Tibial artery (tissue), 4 donors: ENCODE data around the gene CDH22.

Experiments
- DNase-seq, 2 donors: peaks; one replicate each; pipeline ENCODE4 v3.0.0-alpha.2; 2019
- H3K27ac ChIP-seq, 2 donors: fragments of 200-600 bp; sonication (generic) in 1 of 2; 1 replicate in 1 of 2; 2 replicates in 1 of 2; pipeline ENCODE4 v1.5.1; 2018 to 2019; ENCODE audit warnings: mild to moderate bottlenecking in 1 of 2
- H3K27me3 ChIP-seq, 2 donors: fragments of 200-600 bp; sonication (generic) in 1 of 2; one replicate each; pipeline versions ENCODE4 v1.5.1 to v1.6.0; 2016 to 2019
- H3K36me3 ChIP-seq, 3 donors: fragments of 200-600 bp; sonication (generic) in 2 of 3; one replicate each; pipeline ENCODE4 v1.5.1; 2016 to 2019; ENCODE audit warnings: mild to moderate bottlenecking in 2 of 3
- H3K4me1 ChIP-seq, 4 donors: fragments of 200-600 bp; sonication (generic) in 2 of 4; 1 replicate in 3 of 4; 2 replicates in 1 of 4; pipeline ENCODE4 v1.5.1; 2016 to 2019
- H3K4me3 ChIP-seq, 2 donors: fragments of 200-600 bp; sonication (generic) in 1 of 2; 1 replicate in 1 of 2; 2 replicates in 1 of 2; pipeline ENCODE4 v1.5.1; 2018 to 2019; ENCODE audit warnings: mild to moderate bottlenecking in 2 of 2
- H3K9me3 ChIP-seq, 3 donors: fragments of 200-600 bp; sonication (generic) in 1 of 3; one replicate each; pipeline ENCODE4 v1.5.1; 2016 to 2019
- intact Hi-C: fragments of 100-400 bp; cut with DNase I; formaldehyde crosslinking; loops from one replicate; pipeline ENCODE4 v1.15.0; 2023; ENCODE audit warnings: low total_unique reads
- TF ChIP-seq, protein P1 (sequence below), 2 experiments: fragments of 200-600 bp in 1 of 2; fragments of 450-650 bp in 1 of 2; IDR thresholded peaks; one replicate each; pipeline ENCODE4 v1.5.1; 2017 to 2019; ENCODE audit warnings: antibody characterized with exemption in 2 of 2, mild to moderate bottlenecking in 1 of 2, moderate library complexity in 1 of 2

Gene CDH22

DNA sequence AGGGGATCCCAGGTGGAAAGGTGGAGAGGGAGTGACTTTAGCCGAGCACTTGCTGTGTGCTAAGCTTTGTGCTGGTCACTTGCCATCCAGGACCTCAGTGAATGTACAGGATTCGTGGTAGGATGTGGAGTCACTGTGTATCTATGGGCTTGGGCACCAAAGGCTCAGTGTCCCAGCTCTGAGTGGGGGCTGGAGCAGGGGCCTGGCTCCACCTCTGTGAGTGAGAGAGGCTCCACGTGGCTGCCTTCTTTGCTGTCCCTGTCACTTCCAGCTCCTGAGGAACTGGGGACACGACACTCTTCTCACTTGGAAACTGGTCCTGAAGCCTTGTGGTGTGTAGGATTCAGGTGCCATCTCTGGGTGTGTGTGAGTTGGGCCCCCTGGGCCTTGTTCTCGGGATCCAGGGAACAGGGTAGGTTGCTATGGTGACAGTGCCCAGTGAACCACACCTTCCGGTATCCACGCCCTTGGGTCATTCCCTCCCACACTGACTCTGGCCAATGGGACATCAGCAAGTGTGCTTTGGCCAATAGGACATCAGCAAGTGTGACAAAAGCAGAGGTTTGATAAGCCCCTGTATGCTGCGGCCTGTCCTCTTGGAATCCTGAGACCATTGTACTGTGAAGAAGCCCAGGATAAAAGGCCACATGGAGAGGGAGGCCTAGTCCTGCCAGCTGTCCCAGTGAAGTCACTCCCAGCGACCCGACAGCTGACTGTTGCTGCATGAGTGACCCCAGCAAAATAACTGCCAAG is 87.7 kb downstream of the CDH22 start:
- Histone ChIP-seq H3K4me3 (no peak overlapping the region), H3K27me3 (peaks cover 0 to 41% of the 10 kb centered on the region in 2 donors), H3K27ac (no peak overlapping the region), H3K36me3 (no peaks in the 10 kb centered on the region), H3K4me1 (peaks cover 0 to 22% (median 11%) of the 10 kb centered on the region in 4 donors), H3K9me3 (no peaks in the 10 kb centered on the region)
- intact Hi-C loops, result no loop called here
- TF ChIP-seq, protein P1, sequence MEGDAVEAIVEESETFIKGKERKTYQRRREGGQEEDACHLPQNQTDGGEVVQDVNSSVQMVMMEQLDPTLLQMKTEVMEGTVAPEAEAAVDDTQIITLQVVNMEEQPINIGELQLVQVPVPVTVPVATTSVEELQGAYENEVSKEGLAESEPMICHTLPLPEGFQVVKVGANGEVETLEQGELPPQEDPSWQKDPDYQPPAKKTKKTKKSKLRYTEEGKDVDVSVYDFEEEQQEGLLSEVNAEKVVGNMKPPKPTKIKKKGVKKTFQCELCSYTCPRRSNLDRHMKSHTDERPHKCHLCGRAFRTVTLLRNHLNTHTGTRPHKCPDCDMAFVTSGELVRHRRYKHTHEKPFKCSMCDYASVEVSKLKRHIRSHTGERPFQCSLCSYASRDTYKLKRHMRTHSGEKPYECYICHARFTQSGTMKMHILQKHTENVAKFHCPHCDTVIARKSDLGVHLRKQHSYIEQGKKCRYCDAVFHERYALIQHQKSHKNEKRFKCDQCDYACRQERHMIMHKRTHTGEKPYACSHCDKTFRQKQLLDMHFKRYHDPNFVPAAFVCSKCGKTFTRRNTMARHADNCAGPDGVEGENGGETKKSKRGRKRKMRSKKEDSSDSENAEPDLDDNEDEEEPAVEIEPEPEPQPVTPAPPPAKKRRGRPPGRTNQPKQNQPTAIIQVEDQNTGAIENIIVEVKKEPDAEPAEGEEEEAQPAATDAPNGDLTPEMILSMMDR (IDR thresholded peaks at IDR 0.05), result no peak
- no peak for DNase-seq

DNA sequence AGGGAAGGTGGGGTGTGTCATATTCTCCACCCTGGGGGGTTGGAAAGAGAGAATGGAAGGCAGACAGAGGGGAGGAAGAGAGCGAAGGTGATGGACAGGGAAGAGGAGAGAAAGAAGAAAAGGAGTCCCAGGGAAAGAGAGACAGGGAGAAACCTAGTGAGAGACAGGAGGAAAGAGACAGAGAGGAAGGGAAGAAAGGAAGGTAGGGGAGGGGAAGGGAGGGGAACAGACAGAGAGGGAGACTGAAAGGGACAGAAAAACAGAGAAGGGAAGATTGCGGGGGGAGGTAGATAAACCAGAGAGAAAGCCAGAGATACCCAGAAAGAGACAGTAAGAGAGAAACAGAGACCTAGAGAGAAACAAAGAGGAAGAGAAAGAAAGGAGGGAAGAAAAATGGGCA is 88.4 kb downstream of the CDH22 start:
- intact Hi-C loops, result no loop called here
- TF ChIP-seq, protein P1 (IDR thresholded peaks at IDR 0.05), result no peak

DNA sequence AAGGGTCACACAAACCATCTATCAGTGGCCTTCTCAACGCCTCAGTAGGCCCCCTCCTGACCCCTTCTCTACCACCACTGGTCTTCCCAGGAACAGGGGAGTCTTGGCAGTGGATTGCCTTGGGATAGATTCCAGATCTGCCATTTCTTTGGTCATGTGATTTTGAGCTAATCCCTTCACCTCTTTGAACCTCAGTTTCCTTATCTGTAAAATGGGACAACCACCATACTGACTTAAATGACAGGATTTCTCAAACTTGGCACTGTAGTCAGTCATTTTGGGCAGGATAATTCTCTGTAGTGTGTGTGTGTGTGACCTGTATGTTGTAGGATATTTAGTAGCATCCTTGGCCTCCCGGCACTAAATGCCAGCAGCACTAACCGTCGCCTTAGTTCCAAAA is 89.1 kb downstream of the CDH22 start:
- Histone ChIP-seq H3K27ac (no peak overlapping the region), H3K27me3 (peaks cover 0 to 33% of the 10 kb centered on the region in 2 donors), H3K36me3 (no peaks in the 10 kb centered on the region), H3K4me3 (no peak overlapping the region), H3K9me3 (no peaks in the 10 kb centered on the region), H3K4me1 (peaks cover 0 to 24% (median 11%) of the 10 kb centered on the region in 4 donors)
- TF ChIP-seq, protein P1 (IDR thresholded peaks at IDR 0.05), result no peak
- no peak for DNase-seq
- intact Hi-C loops, result no loop called here

More for the DNA sequence above, 88.4 kb downstream of the CDH22 start:
- Histone ChIP-seq H3K4me1 (peaks cover 0 to 24% (median 11%) of the 10 kb centered on the region in 4 donors), H3K27ac (no peak overlapping the region), H3K4me3 (no peak overlapping the region), H3K36me3 (no peaks in the 10 kb centered on the region), H3K9me3 (no peaks in the 10 kb centered on the region), H3K27me3 (peaks cover 0 to 37% of the 10 kb centered on the region in 2 donors)
- no peak for DNase-seq

DNA sequence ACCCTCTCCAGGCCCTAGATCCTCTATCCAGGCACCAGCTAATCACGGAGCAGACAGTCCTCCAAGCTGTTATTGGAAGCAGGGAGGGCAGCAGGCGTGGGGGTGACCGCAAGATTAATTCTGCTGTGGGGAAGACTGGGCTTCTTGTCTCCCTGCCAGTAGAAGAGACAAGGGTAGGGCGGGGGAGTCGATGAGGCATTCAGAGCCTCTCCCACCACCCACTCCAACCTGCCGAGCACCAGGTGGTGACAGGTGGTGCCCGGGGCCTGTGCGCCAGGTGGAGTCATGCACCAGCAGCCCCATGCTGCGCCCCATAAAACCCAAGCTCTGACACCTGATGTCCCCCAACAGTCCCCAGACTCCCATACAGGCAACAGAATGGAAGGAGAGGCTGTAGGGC is 89.6 kb downstream of the CDH22 start:
- intact Hi-C loops, result no loop called here
- Histone ChIP-seq H3K4me1 (peaks cover 0 to 24% (median 11%) of the 10 kb centered on the region in 4 donors), H3K9me3 (no peaks in the 10 kb centered on the region), H3K4me3 (no peak overlapping the region), H3K27ac (no peak overlapping the region), H3K27me3 (peaks cover 0 to 37% of the 10 kb centered on the region in 2 donors), H3K36me3 (no peaks in the 10 kb centered on the region)
- no peak for DNase-seq
- TF ChIP-seq, protein P1 (IDR thresholded peaks at IDR 0.05), result no peak

DNA sequence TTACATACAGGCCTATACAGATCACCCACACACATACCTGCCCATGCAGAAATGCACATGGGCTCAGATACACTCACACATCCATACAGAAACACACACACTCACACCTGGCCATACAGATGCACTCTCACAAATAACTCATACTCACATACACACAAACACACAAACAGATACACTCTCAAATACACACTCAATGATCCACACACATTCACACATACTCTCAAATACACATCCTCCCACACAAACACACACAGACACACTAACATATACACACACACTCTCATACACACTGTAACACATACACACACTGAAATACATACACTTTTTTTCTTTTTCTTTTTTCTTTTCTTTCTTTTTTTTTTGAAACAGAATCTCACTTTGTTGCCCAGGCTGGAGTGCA is 90.7 kb downstream of the CDH22 start:
- intact Hi-C loops, result no loop called here

More for the DNA sequence above, 90.7 kb downstream of the CDH22 start:
- H3K4me1 ChIP-seq, result peaks cover 0 to 16% (median 8%) of the 10 kb centered on the region in 4 donors
- DNase-seq, result no peak
- H3K27me3 ChIP-seq, result peaks cover 0 to 48% of the 10 kb centered on the region in 2 donors
- no peak overlapping the region for H3K4me3 ChIP-seq
- TF ChIP-seq, protein P1 (IDR thresholded peaks at IDR 0.05), result no peak
- H3K36me3 ChIP-seq, result no peaks in the 10 kb centered on the region
- H3K27ac ChIP-seq, result no peak overlapping the region
- H3K9me3 ChIP-seq, result no peaks in the 10 kb centered on the region
